OCI-LY7 (cell line): ENCODE measurements around the gene EML5. TPM values are rescaled to one million over a fixed set of nuclear protein-coding genes. Genes with fewer than 3 reads are reported as not detected.
A peak's percentile ranks its signal among the peaks of the same experiment; 100 is the strongest.

Experiments
- BruUV-seq: library from RNA; stranded (reverse); fragments of 400-500 nt; replicated peaks from 2 replicates; lab custom pipeline; 2021; lab: Mats Ljungman, UMichigan
- CTCF ChIA-PET: fragments of 300-600 bp; sonication (Branson Sonifier 250); formaldehyde crosslinking; loops from one replicate; lab custom pipeline; 2022; ENCODE audit warnings: antibody characterized with exemption; ENCODE audit not compliant: unreplicated experiment; lab: Charles Lee
- POLR2A ChIA-PET: fragments of 300-600 bp; sonication (Branson Sonifier 250); formaldehyde crosslinking; loops from one replicate; lab custom pipeline; 2022; ENCODE audit warnings: antibody characterized with exemption; lab: Charles Lee
- DNase-seq: peaks from one replicate; pipeline ENCODE4 v3.0.0-alpha.2; 2015; ENCODE audit warnings: low spot score
- H2AFZ ChIP-seq: fragments of 200-600 bp; sonication (generic), shearing (Covaris generic); 2 replicates; pipeline ENCODE4 v1.6.1; 2014; ENCODE audit warnings: mild to moderate bottlenecking, antibody characterized with exemption, low read length, moderate library complexity
- H3K27ac ChIP-seq: fragments of 200-600 bp; sonication (generic); 2 replicates; pipeline ENCODE4 v1.5.1; 2014; ENCODE audit warnings: mixed run types, low read depth, mild to moderate bottlenecking, moderate library complexity, low read length, inconsistent platforms; ENCODE audit not compliant: poor library complexity, severe bottlenecking
- H3K36me3 ChIP-seq: fragments of 200-600 bp; sonication (generic); 2 replicates; pipeline ENCODE4 v1.6.1; 2014; ENCODE audit warnings: mild to moderate bottlenecking, antibody characterized with exemption, low read length, moderate library complexity, mixed read lengths; ENCODE audit not compliant: insufficient read depth
- H3K4me1 ChIP-seq: fragments of 200-600 bp; sonication (generic); 2 replicates; pipeline ENCODE4 v1.5.1; 2014; ENCODE audit warnings: mild to moderate bottlenecking, low read length; ENCODE audit not compliant: insufficient read depth, poor library complexity, severe bottlenecking
- H3K4me2 ChIP-seq: fragments of 200-600 bp; sonication (generic); 2 replicates; pipeline ENCODE4 v1.6.1; 2014; ENCODE audit warnings: mild to moderate bottlenecking, low read length
- H3K4me3 ChIP-seq: fragments of 200-600 bp; sonication (generic); 2 replicates; pipeline ENCODE4 v1.5.1; 2014; ENCODE audit warnings: mild to moderate bottlenecking, low read depth, low read length; ENCODE audit not compliant: poor library complexity, severe bottlenecking
- H3K79me2 ChIP-seq: fragments of 200-600 bp; sonication (generic); 2 replicates; pipeline ENCODE4 v1.6.1; 2016; ENCODE audit warnings: low read depth, mild to moderate bottlenecking, low read length, moderate library complexity, mixed read lengths; ENCODE audit not compliant: insufficient read depth
- H3K9me2 ChIP-seq: fragments of 200-600 bp; sonication (generic); 2 replicates; pipeline ENCODE4 v1.6.1; 2016; ENCODE audit warnings: mild to moderate bottlenecking, low read length, mixed read lengths; ENCODE audit not compliant: insufficient read depth
- H3K9me3 ChIP-seq: fragments of 200-600 bp; sonication (generic); 2 replicates; pipeline ENCODE4 v1.6.1; 2014; ENCODE audit warnings: mild to moderate bottlenecking, mixed run types, low read length, mixed read lengths
- H4K20me1 ChIP-seq: fragments of 200-600 bp; sonication (generic); 2 replicates; pipeline ENCODE4 v1.6.1; 2014; ENCODE audit warnings: mild to moderate bottlenecking, antibody characterized with exemption, low read length, moderate library complexity, mixed read lengths; ENCODE audit not compliant: insufficient read depth
- CTCF ChIP-seq: fragments of 200-600 bp; sonication (generic); conservative IDR thresholded peaks from 2 replicates; pipeline ENCODE4 v1.5.1; 2014; ENCODE audit warnings: mild to moderate bottlenecking, antibody characterized with exemption, low read length, moderate library complexity, mixed read lengths
- EZH2phosphoT487 ChIP-seq: fragments of 200-600 bp; sonication (generic); IDR thresholded peaks from 2 replicates; pipeline ENCODE4 v1.6.1; 2018; ENCODE audit warnings: low read depth, borderline replicate concordance, mild to moderate bottlenecking, mixed run types, antibody characterized with exemption, low read length, moderate library complexity, mixed read lengths
- intact Hi-C: fragments of 100-400 bp; cut with micrococcal nuclease; formaldehyde crosslinking; loops from one replicate; pipeline ENCODE4 v1.10.0; 2022; ENCODE audit not compliant: unreplicated experiment
- total RNA-seq, 2 experiments: library from RNA; depleted of rRNA in 1 of 2; stranded (reverse); fragments of >200 nt in 1 of 2; shearing (Covaris generic) in 1 of 2; gene quantifications; 2 replicates each; pipeline ENCODE4 v1.2.3, GENCODE V29; 2014 to 2022

Gene EML5
- total RNA-seq, 2 experiments from 2014 or later = 1.8 to 5.6 TPM

GRCh38 chr14:88729159-88729558 lies 63.6 kb downstream of the EML5 start:
- Histone ChIP-seq H3K9me2 (no peaks in the 10 kb centered on the region), H3K79me2 (no peaks in the 10 kb centered on the region), H3K36me3 (no peaks in the 10 kb centered on the region), H3K4me3 (no peak overlapping the region), H3K4me1 (no peaks in the 10 kb centered on the region), H3K9me3 (no peaks in the 10 kb centered on the region), H3K27ac (no peak overlapping the region), H4K20me1 (no peaks in the 10 kb centered on the region), H3K4me2 (no peak overlapping the region), H2AFZ (no peak overlapping the region)
- BruUV-seq = no TSS peak
- intact Hi-C loops = no loop called here
- no peak for DNase-seq
- POLR2A ChIA-PET = no interaction called here
- TF ChIP-seq EZH2phosphoT487 = no peak
- TF ChIP-seq CTCF = peak; percentile 57
- CTCF ChIA-PET = no interaction called here

- Histone ChIP-seq H3K4me2 (no peak overlapping the region), H3K9me3 (no peaks in the 10 kb centered on the region), H3K36me3 (no peaks in the 10 kb centered on the region), H3K4me3 (no peak overlapping the region), H3K79me2 (no peaks in the 10 kb centered on the region), H3K27ac (no peak overlapping the region), H3K4me1 (no peaks in the 10 kb centered on the region), H2AFZ (no peak overlapping the region), H4K20me1 (no peaks in the 10 kb centered on the region), H3K9me2 (no peaks in the 10 kb centered on the region)
- no peak for DNase-seq
- TF ChIP-seq CTCF = no peak
- no peak for TF ChIP-seq EZH2phosphoT487
- BruUV-seq = no TSS peak
- ChIA-PET POLR2A (interaction anchor here (1.2 to 1.6 kb wide), 2 partner anchors 10 to 13 kb away, joined by 4 to 6 read pairs; no protein-coding TSS in a partner anchor), CTCF (no interaction called here)
- intact Hi-C loops = no loop called here
These were observed 65.7 kb downstream of the EML5 start for GRCh38 chr14:88727057-88727456.

GRCh38 chr14:88710709-88711108 lies 82.0 kb downstream of the EML5 start:
- no peaks in the 10 kb centered on the region for H3K9me2 ChIP-seq
- H3K79me2 ChIP-seq = no peaks in the 10 kb centered on the region
- H3K4me3 ChIP-seq = no peak overlapping the region
- ChIA-PET CTCF (no interaction called here), POLR2A (interaction anchor here (0.6 kb wide), 1 partner anchor 17 kb away, joined by 4 read pairs; no protein-coding TSS in a partner anchor)
- H2AFZ ChIP-seq = no peak overlapping the region
- no peak overlapping the region for H3K27ac ChIP-seq
- no peak for TF ChIP-seq EZH2phosphoT487
- TF ChIP-seq CTCF = no peak
- no peak for DNase-seq
- intact Hi-C loops = no loop called here
- H3K9me3 ChIP-seq = no peaks in the 10 kb centered on the region
- no TSS peak for BruUV-seq
- H3K4me1 ChIP-seq = no peaks in the 10 kb centered on the region
- H3K4me2 ChIP-seq = no peak overlapping the region
- no peaks in the 10 kb centered on the region for H3K36me3 ChIP-seq
- H4K20me1 ChIP-seq = no peaks in the 10 kb centered on the region
